Pancreas (tissue), 10 donors: ENCODE data around the gene TNFSF13. TPM values are rescaled to one million over a fixed set of nuclear protein-coding genes. Genes with fewer than 3 reads are reported as not detected.
A peak's percentile ranks its signal among the peaks of the same experiment; 100 is the strongest.

Experiments used
- ATAC-seq, 4 donors: fragments of 200-7000 bp; cut with Tn5 transposase; one replicate each; pipeline versions ENCODE4 v1.8.0 to v1.9.1; 2020; ENCODE audit warnings: mild to moderate bottlenecking in 4 of 4, moderate library complexity in 4 of 4
- DNase-seq, 6 donors: peaks; one replicate each; pipeline ENCODE4 v3.0.0-alpha.2; 2020
- FAIRE-seq: peaks from 2 replicates; lab custom pipeline; 2012; peaks lifted over from hg19 to GRCh38; lab: Jason Lieb, UNC
- H3K27ac ChIP-seq, 4 donors: fragments of 200-600 bp; sonication (generic); 1 replicate in 3 of 4; 2 replicates in 1 of 4; pipeline versions ENCODE4 v1.5.0 to v1.8.0; 2020
- H3K27me3 ChIP-seq, 4 donors: fragments of 200-600 bp; one replicate each; pipeline ENCODE4 v1.8.0; 2021
- H3K36me3 ChIP-seq, 3 donors: fragments of 200-600 bp; sonication (generic) in 1 of 3; one replicate each; pipeline versions ENCODE4 v1.5.0 to v1.8.0; 2020 to 2021
- H3K4me1 ChIP-seq, 3 donors: fragments of 200-600 bp; one replicate each; pipeline ENCODE4 v1.8.0; 2021
- H3K4me3 ChIP-seq, 4 donors: fragments of 200-600 bp; sonication (generic) in 2 of 4; one replicate each; pipeline versions ENCODE4 v1.5.0 to v1.8.0; 2020 to 2021
- H3K9me3 ChIP-seq, 4 donors: fragments of 200-600 bp; one replicate each; pipeline ENCODE4 v1.8.0; 2021
- CTCF ChIP-seq, 4 donors: fragments of 200-600 bp; sonication (generic) in 3 of 4; IDR thresholded peaks; one replicate each; pipeline versions ENCODE4 v1.5.0 to v1.8.0; 2021; ENCODE audit warnings: antibody characterized with exemption in 4 of 4
- WGBS, 2 donors: extraction: QIAGEN DNeasy Blood & Tissue Kit; methylation state at CpG; one replicate each; pipeline ENCODE4 v1.1.7; 2013; 5-methylcytosine and 5-hydroxymethylcytosine counted together
- intact Hi-C, 3 donors: fragments of 100-400 bp; cut with DNase I; formaldehyde crosslinking; loops; one replicate each; pipeline versions ENCODE4 v1.11.1 to v1.14.2; 2022
- polyA plus RNA-seq, 2 donors: library from polyadenylated mRNA; stranded (reverse); fragments of 200-250 nt; gene quantifications; one replicate each; pipeline ENCODE4 v1.2.3, GENCODE V29; 2013
- total RNA-seq, 6 donors: library from RNA; stranded (reverse); fragmentation: NEBNext Ultra II Directional in 4 of 6; extraction: Animal tissue kit (Norgen Biotek cat#: 25700) in 4 of 6; gene quantifications; one replicate each; pipeline versions ENCODE4 v1.2.1 to v1.2.4, GENCODE V29; 2021 to 2023
- donor health status: healthy with polysubstance abuse.
- donor health status: DM: no; HTN: no; CAD: no; lungs with moderate emphysema.
- donor health status: DM: no; HTN: no; CAD: no.
- donor health status: control.
- donor health status: control.
- donor health status: Bipolar disorder and iron deficiency.
- donor health status: DM: yes; HTN: yes; CAD: no.
- donor health status: DM: no; HTN: no; CAD: no.
- donor health status: DM: no; HTN: no; CAD: no.
- donor health status: DM: yes; HTN: yes; CAD: no.

TNFSF13 gene
- total and polyA plus RNA-seq, 8 donors = 10.5 to 31.2 (median 15.9) TPM

- intact Hi-C loops = loop anchor here in 1 of 3 donors (10.0 kb wide), 1 partner anchor 201 kb away; the partner anchor contains the start of genes KCTD11 and TMEM95
Observed at GRCh38 chr17:7555320-7555948, 3.1 kb upstream of the TNFSF13 start.

GRCh38 chr17:7556627-7557026 lies 1.9 kb upstream of the TNFSF13 start:
- no peak for DNase-seq
- no peak for ATAC-seq
- no peaks in the 10 kb centered on the region for H3K27me3 ChIP-seq
- H3K36me3 ChIP-seq = no peaks in the 10 kb centered on the region
- no peak overlapping the region for H3K4me3 ChIP-seq
- peaks cover 18 to 32% (median 25%) of the 10 kb centered on the region in 3 donors for H3K4me1 ChIP-seq
- H3K9me3 ChIP-seq = no peaks in the 10 kb centered on the region
- no peak for TF ChIP-seq CTCF (IDR thresholded peaks at IDR 0.05)
- intact Hi-C loops = loop anchor here in 1 of 3 donors (10.0 kb wide), 1 partner anchor 202 kb away; the partner anchor contains the start of genes KCTD11 and TMEM95
- WGBS, 2 donors = 72 to 76% methylated on average over 12 of the region's 12 CpGs
- H3K27ac ChIP-seq = no peak overlapping the region
- FAIRE-seq = no peak

More at GRCh38 chr17:7555320-7555948, 3.1 kb upstream of the TNFSF13 start:
- 73 to 76% methylated on average over 10 of the region's 10 CpGs for WGBS, 2 donors
- no peaks in the 10 kb centered on the region for H3K36me3 ChIP-seq
- H3K4me1 ChIP-seq = peaks cover 15 to 27% (median 21%) of the 10 kb centered on the region in 3 donors
- no peak for DNase-seq
- no peak overlapping the region for H3K4me3 ChIP-seq
- no peak for ATAC-seq
- no peak for FAIRE-seq
- no peak for TF ChIP-seq CTCF (IDR thresholded peaks at IDR 0.05)
- no peak overlapping the region for H3K27ac ChIP-seq
- H3K9me3 ChIP-seq = no peaks in the 10 kb centered on the region
- no peaks in the 10 kb centered on the region for H3K27me3 ChIP-seq

GRCh38 chr17:7557147-7557764 lies 1.3 kb upstream of the TNFSF13 start:
- 70 to 71% methylated on average over 19 of the region's 19 CpGs for WGBS, 2 donors
- Histone ChIP-seq H3K4me3 (no peak overlapping the region), H3K4me1 (peaks cover 18 to 32% (median 25%) of the 10 kb centered on the region in 3 donors), H3K27me3 (no peaks in the 10 kb centered on the region), H3K27ac (peak overlapping the region; percentile 80 to 94 (median 90)), H3K9me3 (no peaks in the 10 kb centered on the region), H3K36me3 (no peaks in the 10 kb centered on the region)
- no peak for TF ChIP-seq CTCF (IDR thresholded peaks at IDR 0.05)
- FAIRE-seq (no peak), DNase-seq (peak in 3 of 6 donors; percentile 36 to 79 (median 57)), ATAC-seq (no peak)
- intact Hi-C loops = loop anchor here in 1 of 3 donors (10.0 kb wide), 1 partner anchor 202 kb away; the partner anchor contains the start of genes KCTD11 and TMEM95

GRCh38 chr17:7557775-7558543 lies 591 bp upstream of the TNFSF13 start:
- Histone ChIP-seq H3K27ac (peak overlapping the region; percentile 80 to 94 (median 90)), H3K36me3 (no peaks in the 10 kb centered on the region), H3K4me1 (peaks cover 25 to 38% (median 25%) of the 10 kb centered on the region in 3 donors), H3K4me3 (peak overlapping the region in 3 of 4 donors; percentile 26 to 97 (median 80)), H3K9me3 (no peaks in the 10 kb centered on the region), H3K27me3 (no peaks in the 10 kb centered on the region)
- DNase-seq = peak; percentile 89 to 98 (median 96)
- ATAC-seq = peak; percentile 65 to 81 (median 78)
- WGBS, 2 donors = 3 to 4% methylated on average over 21 of the region's 21 CpGs
- intact Hi-C loops = loop anchor here in 1 of 3 donors (10.0 kb wide), 1 partner anchor 203 kb away; the partner anchor contains the start of genes KCTD11 and TMEM95
- TF ChIP-seq CTCF (IDR thresholded peaks at IDR 0.05) = no peak
- no peak for FAIRE-seq
